Natural killer cell (primary cell): ENCODE data around the gene STAT5A. TPM values are rescaled to one million over a fixed set of nuclear protein-coding genes. Genes with fewer than 3 reads are reported as not detected.
A peak's percentile ranks its signal among the peaks of the same experiment; 100 is the strongest.

Source experiments
- ATAC-seq, 3 donors: fragments of 150-1000 bp in 2 of 3; fragments of 200-7000 bp in 1 of 3; cut with Tn5 transposase; 1 replicate in 1 of 3; 2 replicates in 2 of 3; pipeline ENCODE4 v1.10.0; 2021; ENCODE audit warnings: mild to moderate bottlenecking in 2 of 3, moderate library complexity in 2 of 3
- DNase-seq, 2 donors: peaks; one replicate each; pipeline versions ENCODE4 v3.0.0 to v3.0.0-alpha.2; 2013 to 2021; ENCODE audit warnings: mixed read lengths in 1 of 2
- H3K27ac ChIP-seq: one replicate; pipeline ENCODE4 v1.5.1; 2013; ENCODE audit warnings: mild to moderate bottlenecking, low read length
- H3K27me3 ChIP-seq: one replicate; pipeline ENCODE4 v1.6.1; 2013; ENCODE audit warnings: low read length; ENCODE audit not compliant: control insufficient read depth, insufficient read depth
- H3K36me3 ChIP-seq: one replicate; pipeline ENCODE4 v1.6.1; 2013; ENCODE audit warnings: low read length; ENCODE audit not compliant: control insufficient read depth, insufficient read depth
- H3K4me1 ChIP-seq: one replicate; pipeline ENCODE4 v1.6.1; 2013; ENCODE audit warnings: low read length; ENCODE audit not compliant: control insufficient read depth, insufficient read depth
- H3K4me3 ChIP-seq: one replicate; pipeline ENCODE4 v1.5.1; 2013; ENCODE audit warnings: low read length
- H3K9me3 ChIP-seq: one replicate; pipeline ENCODE4 v1.6.1; 2013; ENCODE audit warnings: low read length; ENCODE audit not compliant: control insufficient read depth, insufficient read depth
- H3K27ac Mint-ChIP-seq, 2 donors: one replicate each; pipeline ENCODE4 v1.8.0; 2022; ENCODE audit warnings: mild to moderate bottlenecking in 2 of 2, mixed read lengths in 2 of 2, moderate library complexity in 1 of 2
- H3K27me3 Mint-ChIP-seq, 2 donors: one replicate each; pipeline ENCODE4 v1.8.0; 2022; ENCODE audit warnings: low read depth in 2 of 2, mixed read lengths in 2 of 2
- H3K36me3 Mint-ChIP-seq: one replicate; pipeline ENCODE4 v1.8.0; 2022; ENCODE audit warnings: mixed read lengths
- H3K4me1 Mint-ChIP-seq, 2 donors: one replicate each; pipeline ENCODE4 v1.8.0; 2022; ENCODE audit warnings: mixed read lengths in 2 of 2
- H3K4me3 Mint-ChIP-seq: one replicate; pipeline ENCODE4 v1.8.0; 2022; ENCODE audit warnings: mild to moderate bottlenecking, moderate library complexity, mixed read lengths
- H3K9me3 Mint-ChIP-seq, 2 donors: one replicate each; pipeline ENCODE4 v1.8.0; 2022; ENCODE audit warnings: mixed read lengths in 2 of 2
- CTCF ChIP-seq: fragments of 200-600 bp; IDR thresholded peaks from one replicate; pipeline ENCODE4 v1.8.0; 2022; ENCODE audit warnings: antibody characterized with exemption
- WGBS: methylation state at CpG from one replicate; pipeline ENCODE4 v1.1.7; 2013; ENCODE audit warnings: missing lambda C conversion rate; ENCODE audit not compliant: insufficient coverage; 5-methylcytosine and 5-hydroxymethylcytosine counted together
- intact Hi-C: fragments of 100-400 bp; cut with micrococcal nuclease; formaldehyde crosslinking; loops from one replicate; pipeline ENCODE4 v1.14.2; 2022
- total RNA-seq, 4 donors: library from RNA; stranded (reverse); fragments of 120-200 nt in 1 of 4; gene quantifications; one replicate each; pipeline versions ENCODE4 v1.2.3 to v1.2.4, GENCODE V29; 2013 to 2022

The STAT5A gene
- total RNA-seq, 3 donors from 2014 or later (not counting 1 experiment from before 2014, with no cell fraction given), result 112 to 135 (median 117) TPM

GRCh38 chr17:42348104-42348503 is 59.8 kb downstream of the STAT5A start:
- Mint-ChIP-seq H3K9me3 (no peaks in the 10 kb centered on the region), H3K36me3 (no peaks in the 10 kb centered on the region), H3K27me3 (no peaks in the 10 kb centered on the region), H3K27ac (peak overlapping the region; percentile 39 to 53), H3K4me3 (no peak overlapping the region), H3K4me1 (peaks cover 38 to 40% of the 10 kb centered on the region in 2 donors)
- no peaks in the 10 kb centered on the region for H3K27me3 ChIP-seq
- H3K4me3 ChIP-seq, result no peak overlapping the region
- intact Hi-C loops, result no loop called here
- DNase-seq (no peak), ATAC-seq (no peak)
- H3K36me3 ChIP-seq, result peaks cover 24% of the 10 kb centered on the region
- no peaks in the 10 kb centered on the region for H3K9me3 ChIP-seq
- no peak overlapping the region for H3K27ac ChIP-seq
- TF ChIP-seq CTCF, result no peak
- 94% methylated on average over 3 of the region's 3 CpGs for WGBS
- no peaks in the 10 kb centered on the region for H3K4me1 ChIP-seq

GRCh38 chr17:42354956-42355843 is 66.9 kb downstream of the STAT5A start:
- no peaks in the 10 kb centered on the region for H3K9me3 ChIP-seq
- TF ChIP-seq CTCF, result no peak
- ATAC-seq, result no peak
- no peak overlapping the region for H3K4me3 ChIP-seq
- no peaks in the 10 kb centered on the region for H3K27me3 ChIP-seq
- intact Hi-C loops, result no loop called here
- H3K36me3 Mint-ChIP-seq, result no peaks in the 10 kb centered on the region
- H3K4me1 Mint-ChIP-seq, result peaks cover 27 to 32% of the 10 kb centered on the region in 2 donors
- H3K4me1 ChIP-seq, result peaks cover 4% of the 10 kb centered on the region
- 78% methylated on average over 2 of the region's 3 CpGs for WGBS
- no peaks in the 10 kb centered on the region for H3K36me3 ChIP-seq
- no peak overlapping the region for H3K4me3 Mint-ChIP-seq
- DNase-seq, result no peak
- H3K27me3 Mint-ChIP-seq, result no peaks in the 10 kb centered on the region
- H3K27ac Mint-ChIP-seq, result peak overlapping the region in 1 of 2 donors; percentile 24
- H3K9me3 Mint-ChIP-seq, result no peaks in the 10 kb centered on the region
- no peak overlapping the region for H3K27ac ChIP-seq

GRCh38 chr17:42358434-42358833 is 70.1 kb downstream of the STAT5A start:
- H3K36me3 Mint-ChIP-seq, result no peaks in the 10 kb centered on the region
- H3K9me3 Mint-ChIP-seq, result no peaks in the 10 kb centered on the region
- no peak overlapping the region for H3K4me3 Mint-ChIP-seq
- Histone ChIP-seq H3K4me1 (peaks cover 28% of the 10 kb centered on the region), H3K27me3 (no peaks in the 10 kb centered on the region), H3K9me3 (no peaks in the 10 kb centered on the region), H3K36me3 (no peaks in the 10 kb centered on the region), H3K4me3 (no peak overlapping the region), H3K27ac (no peak overlapping the region)
- H3K27me3 Mint-ChIP-seq, result no peaks in the 10 kb centered on the region
- ATAC-seq (no peak), DNase-seq (no peak)
- TF ChIP-seq CTCF, result no peak
- no CpG with 5 or more reads among the region's 1 CpG for WGBS
- peaks cover 48 to 49% of the 10 kb centered on the region in 2 donors for H3K4me1 Mint-ChIP-seq
- intact Hi-C loops, result no loop called here
- no peak overlapping the region for H3K27ac Mint-ChIP-seq
